Esophagus squamous epithelium (tissue), 4 donors: ENCODE data around the gene FABP3.

Source experiments
- POLR2A ChIP-seq, 4 donors: fragments of 450-650 bp; IDR thresholded peaks; one replicate each; pipeline ENCODE4 v1.6.1; 2017; ENCODE audit warnings: antibody characterized with exemption in 4 of 4, mild to moderate bottlenecking in 4 of 4, moderate library complexity in 3 of 4
- TF ChIP-seq, protein P1 (sequence below), 6 experiments: fragments of 450-650 bp in 4 of 6; fragments of 200-600 bp in 2 of 6; sonication (generic) in 2 of 6; IDR thresholded peaks; one replicate each; pipeline ENCODE4 v1.5.1; 2016 to 2019; ENCODE audit warnings: antibody characterized with exemption in 6 of 6, mild to moderate bottlenecking in 4 of 6, moderate library complexity in 4 of 6

DNA sequence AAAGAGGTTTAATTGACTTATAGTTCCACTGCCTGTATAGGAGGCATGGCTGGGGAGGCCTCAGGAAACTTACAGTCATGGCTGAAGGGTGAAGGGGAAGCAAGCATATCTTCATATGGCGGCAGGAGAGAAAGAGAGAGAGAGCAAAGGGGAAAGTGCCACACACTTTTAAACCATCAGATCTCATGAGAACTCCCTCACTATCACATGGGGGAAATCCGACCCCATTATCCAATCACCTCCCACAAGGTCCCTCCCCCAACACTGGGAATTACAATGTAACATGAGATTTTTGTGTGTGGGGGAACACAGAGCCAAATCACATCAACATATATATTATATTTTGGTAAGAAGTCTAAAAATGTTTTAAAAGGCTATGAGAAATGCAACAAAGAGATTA is 27.2 kb downstream of the FABP3 start:
- TF ChIP-seq, protein P1, sequence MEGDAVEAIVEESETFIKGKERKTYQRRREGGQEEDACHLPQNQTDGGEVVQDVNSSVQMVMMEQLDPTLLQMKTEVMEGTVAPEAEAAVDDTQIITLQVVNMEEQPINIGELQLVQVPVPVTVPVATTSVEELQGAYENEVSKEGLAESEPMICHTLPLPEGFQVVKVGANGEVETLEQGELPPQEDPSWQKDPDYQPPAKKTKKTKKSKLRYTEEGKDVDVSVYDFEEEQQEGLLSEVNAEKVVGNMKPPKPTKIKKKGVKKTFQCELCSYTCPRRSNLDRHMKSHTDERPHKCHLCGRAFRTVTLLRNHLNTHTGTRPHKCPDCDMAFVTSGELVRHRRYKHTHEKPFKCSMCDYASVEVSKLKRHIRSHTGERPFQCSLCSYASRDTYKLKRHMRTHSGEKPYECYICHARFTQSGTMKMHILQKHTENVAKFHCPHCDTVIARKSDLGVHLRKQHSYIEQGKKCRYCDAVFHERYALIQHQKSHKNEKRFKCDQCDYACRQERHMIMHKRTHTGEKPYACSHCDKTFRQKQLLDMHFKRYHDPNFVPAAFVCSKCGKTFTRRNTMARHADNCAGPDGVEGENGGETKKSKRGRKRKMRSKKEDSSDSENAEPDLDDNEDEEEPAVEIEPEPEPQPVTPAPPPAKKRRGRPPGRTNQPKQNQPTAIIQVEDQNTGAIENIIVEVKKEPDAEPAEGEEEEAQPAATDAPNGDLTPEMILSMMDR (IDR thresholded peaks at IDR 0.05), result no peak
- TF ChIP-seq POLR2A (IDR thresholded peaks at IDR 0.05), result no peak
